Fibroblast of the aortic adventitia (primary cell): ENCODE measurements around the gene SLC25A33. TPM values are rescaled to one million over a fixed set of nuclear protein-coding genes. Genes with fewer than 3 reads are reported as not detected.

Source experiments
- DNase-seq: peaks from one replicate; pipeline ENCODE4 v3.0.0-alpha.2; 2010; ENCODE audit warnings: low read depth
- H3K4me3 ChIP-seq: 2 replicates; pipeline ENCODE4 v1.5.1; 2011; ENCODE audit warnings: low read depth, mild to moderate bottlenecking, control low read depth, low read length, moderate library complexity
- CTCF ChIP-seq: IDR thresholded peaks from 2 replicates; pipeline ENCODE4 v1.5.1; 2011; ENCODE audit warnings: mild to moderate bottlenecking, low read length, control low read depth, inconsistent platforms; ENCODE audit not compliant: insufficient read depth
- total RNA-seq: library from RNA; depleted of rRNA; stranded (reverse); fragments of >200 nt; gene quantifications from 2 replicates; pipeline ENCODE4 v1.2.3, GENCODE V29; 2012; ENCODE audit warnings: low replicate concordance

Gene SLC25A33
- total RNA-seq, 1 donor: 4.7 TPM

DNA sequence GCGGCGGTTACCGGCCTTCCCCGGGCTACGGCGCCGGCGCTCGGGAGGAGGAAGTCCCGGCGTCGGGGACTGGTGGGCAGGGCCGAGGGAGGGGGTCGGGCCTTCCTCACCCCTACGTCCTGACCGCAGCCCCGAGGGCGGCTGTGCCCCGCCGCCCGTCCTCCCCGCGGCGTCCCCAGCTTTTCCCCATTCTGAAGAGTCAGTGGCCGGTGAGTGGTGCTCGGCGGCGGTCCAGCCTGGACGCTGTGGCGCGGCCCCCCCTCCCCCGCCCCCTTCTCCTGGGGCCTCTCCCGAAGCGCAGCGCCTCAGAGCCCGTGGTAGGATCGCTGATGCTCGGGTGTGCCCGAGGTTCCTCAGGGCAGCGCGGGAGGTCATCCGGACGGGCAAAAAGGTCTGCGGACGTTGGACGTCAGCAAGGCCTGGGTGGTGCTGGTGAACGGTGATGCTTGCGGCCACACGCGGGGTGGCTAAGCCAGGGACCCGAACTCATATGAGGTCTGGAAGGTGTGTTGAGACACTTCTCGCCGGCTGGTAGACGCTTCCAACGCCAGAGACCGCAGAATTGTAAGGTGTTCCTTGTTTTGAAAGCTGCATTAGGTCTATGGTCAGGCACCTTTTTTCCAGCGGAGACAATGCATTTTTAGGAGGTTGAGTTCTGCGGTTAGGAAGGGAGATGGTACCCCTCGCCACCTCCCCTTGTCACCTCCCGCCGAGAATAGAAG, 725 bp downstream of the SLC25A33 start:
- no peak for TF ChIP-seq CTCF
- peak; percentile 46 for DNase-seq
- H3K4me3 ChIP-seq: peak overlapping the region; percentile 89

DNA sequence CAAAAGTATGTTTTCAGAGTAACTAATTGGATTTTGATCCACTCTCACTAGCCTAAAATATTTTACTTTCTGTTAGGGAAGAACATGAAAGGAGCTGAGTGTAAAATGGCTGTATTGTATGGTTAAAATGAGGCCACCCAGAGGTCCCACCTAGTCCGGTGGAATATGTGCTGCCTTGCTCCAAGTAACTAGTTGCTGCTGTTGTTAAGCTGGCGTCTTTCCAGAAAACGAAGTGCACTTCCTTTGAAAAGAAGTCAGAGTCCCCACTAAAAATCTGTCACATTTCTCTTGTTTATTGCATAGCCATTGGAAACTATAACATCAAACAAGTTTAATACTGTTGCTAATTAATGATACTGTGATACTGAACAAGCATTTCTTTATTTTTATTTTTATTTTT, 3.2 kb downstream of the SLC25A33 start:
- TF ChIP-seq CTCF: no peak
- DNase-seq: peak; percentile 67
- no peak overlapping the region for H3K4me3 ChIP-seq

DNA sequence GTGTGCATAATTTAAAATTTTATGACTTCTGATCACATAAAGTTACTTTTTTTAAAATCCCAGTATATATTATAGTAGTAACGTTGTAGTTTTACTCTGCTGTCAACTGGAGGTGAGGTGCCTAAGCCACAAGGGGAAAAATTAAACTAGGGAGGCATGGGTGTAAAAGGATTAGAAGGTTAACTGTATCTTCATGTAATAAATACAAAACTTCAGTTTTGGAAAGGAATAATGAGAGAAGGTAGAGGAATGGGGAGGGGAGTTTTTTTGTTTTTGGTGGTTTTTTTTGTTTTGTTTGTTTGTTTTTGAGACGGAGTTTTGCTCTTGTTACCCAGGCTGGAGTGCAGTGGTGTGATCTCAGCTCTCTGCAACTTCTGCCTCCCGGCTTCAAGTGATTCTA, 5.7 kb downstream of the SLC25A33 start:
- DNase-seq: no peak
- H3K4me3 ChIP-seq: no peak overlapping the region
- TF ChIP-seq CTCF: no peak

- no peak for TF ChIP-seq CTCF
- DNase-seq: no peak
- no peak overlapping the region for H3K4me3 ChIP-seq
These were observed 10.8 kb downstream of the SLC25A33 start for GRCh38 chr1:9549955-9550546.

DNA sequence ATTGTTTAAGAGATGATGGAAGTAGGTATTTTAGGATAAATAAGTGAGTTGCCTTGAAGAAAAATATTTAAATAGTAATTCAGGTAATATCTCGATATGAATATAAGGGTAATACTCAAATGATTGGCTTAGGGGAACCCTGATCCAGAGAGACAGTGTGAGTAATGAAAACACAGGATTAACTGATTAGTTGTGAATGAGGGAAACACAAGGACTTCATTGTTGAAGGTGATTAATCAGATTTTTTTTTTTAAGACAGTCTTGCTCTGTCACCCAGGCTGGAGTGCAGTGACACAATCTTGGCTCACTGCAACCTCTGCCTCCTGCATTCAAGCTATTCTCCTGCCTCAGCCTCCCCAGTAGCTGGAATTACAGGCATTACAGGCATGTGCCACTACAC, 12.7 kb downstream of the SLC25A33 start:
- DNase-seq: no peak
- no peak for TF ChIP-seq CTCF
- no peak overlapping the region for H3K4me3 ChIP-seq

DNA sequence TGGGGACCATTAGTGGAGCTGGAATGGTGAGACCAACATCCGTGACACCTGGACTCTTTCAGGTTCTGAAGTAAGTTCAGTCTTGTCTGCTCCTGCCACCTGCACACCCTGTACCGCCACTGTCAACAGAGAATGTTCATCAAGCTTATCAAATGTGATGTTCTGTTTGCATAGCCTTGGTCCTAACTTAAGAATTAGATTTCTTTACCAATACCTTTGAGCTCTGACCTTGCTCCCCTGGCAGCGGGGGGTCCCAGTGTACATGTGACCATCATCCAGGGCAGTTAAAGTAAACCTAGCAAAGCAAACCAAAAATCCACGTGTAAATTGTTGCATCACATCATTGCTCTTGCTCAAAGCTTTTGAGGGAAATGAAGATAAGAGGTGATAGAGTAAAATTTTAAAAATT, 14.5 kb downstream of the SLC25A33 start:
- no peak overlapping the region for H3K4me3 ChIP-seq
- TF ChIP-seq CTCF: no peak
- DNase-seq: no peak
